ENCODE results near the gene MAPK8.

- TF ChIP-seq CTCF (IDR thresholded peaks at IDR 0.05): no peak
- no peak for TF ChIP-seq ZFX (IDR thresholded peaks at IDR 0.05; ENCODE audit: borderline replicate concordance)
Observed at GRCh38 chr10:48455055-48455391, 148.5 kb downstream of the MAPK8 start.

Data from 22Rv1 (cell line).